NCI-H2171 treated with DMSO at 0.1 percent for 48 hours (cell line): Measurements from ENCODE around the gene ZNF670.
"Not testable (repeated sequence)": the region's sequence is repeated elsewhere in the genome, so short reads cannot be mapped to it uniquely, and the experiment has no call there.

ENCODE experiments used
- DNase-seq: peaks from one replicate; lab custom pipeline; 2025; lab: John Stamatoyannopoulos, UW

ZNF670 gene

DNA sequence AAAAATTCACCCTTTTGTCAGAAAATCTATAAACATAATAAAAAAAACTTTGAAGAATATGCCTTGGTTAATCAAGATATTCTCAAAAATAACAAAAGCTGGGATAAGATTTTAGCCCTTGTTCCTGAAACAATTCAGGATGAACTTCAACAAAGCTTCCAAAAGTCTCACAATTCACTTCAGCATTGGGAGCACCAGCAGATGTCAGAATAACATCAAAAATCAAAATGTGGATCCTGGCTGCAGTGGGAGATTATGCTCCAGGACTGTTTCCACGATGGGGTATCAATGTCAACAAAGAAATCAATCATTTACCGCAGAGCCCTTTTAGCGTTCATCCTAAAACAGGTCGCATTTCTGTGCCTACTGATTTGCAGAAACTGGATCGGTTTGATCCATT is 35.2 kb downstream of the ZNF670 start:
- no peak for DNase-seq

DNA sequence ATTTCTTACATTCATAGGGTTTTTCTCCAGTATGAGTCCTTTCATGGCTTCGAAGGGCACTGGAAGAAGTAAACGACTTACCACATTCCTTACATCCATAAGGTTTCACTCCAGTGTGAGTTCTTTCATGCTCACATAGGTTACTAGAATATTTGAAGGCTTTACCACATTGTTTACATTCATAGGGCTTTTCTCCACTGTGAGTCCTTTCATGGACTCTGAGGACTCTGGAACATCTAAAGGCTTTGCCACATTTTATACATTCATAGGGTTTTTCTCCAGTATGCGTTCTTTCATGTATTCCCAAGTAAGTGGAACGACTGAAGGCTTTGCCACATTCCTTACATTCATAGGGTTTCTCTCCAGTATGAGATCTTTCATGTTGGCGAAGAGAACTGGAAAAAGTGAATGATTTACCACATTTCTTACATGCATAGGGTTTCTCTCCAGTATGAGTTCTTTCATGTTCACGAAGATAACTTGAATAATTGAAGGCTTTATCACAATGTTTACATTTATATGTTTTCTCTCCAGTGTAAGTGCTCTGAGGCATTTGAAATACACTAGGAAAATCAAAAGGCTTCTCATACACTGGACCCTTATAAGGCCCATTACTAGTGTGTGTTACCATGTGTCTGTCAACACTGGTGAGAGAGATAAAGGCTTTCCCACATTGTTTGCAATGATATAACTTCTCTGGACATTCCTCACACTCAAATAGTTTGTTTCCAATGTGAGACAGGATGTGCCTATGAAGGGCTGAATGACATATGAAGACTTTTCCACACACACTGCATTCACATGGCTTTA is 40.9 kb downstream of the ZNF670 start:
- DNase-seq, result no peak

DNA sequence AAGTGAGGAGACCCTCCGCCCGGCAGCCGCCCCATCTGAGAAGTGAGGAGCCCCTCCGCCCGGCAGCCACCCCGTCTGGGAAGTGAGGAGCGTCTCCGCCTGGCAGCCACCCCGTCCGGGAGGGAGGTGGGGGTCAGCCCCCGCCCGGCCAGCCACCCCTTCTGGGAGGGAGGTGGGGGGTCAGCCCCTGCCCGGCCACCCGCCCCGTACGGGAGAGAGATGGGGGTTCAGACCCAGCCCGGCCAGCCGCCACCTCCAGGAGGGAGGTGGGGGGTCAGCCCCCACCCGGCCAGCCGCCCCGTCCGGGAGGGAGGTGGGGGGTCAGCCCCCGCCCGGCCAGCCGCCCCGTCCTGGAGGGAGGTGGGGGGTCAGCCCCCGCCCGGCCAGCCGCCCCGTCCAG is 46.3 kb downstream of the ZNF670 start:
- DNase-seq, result not testable (repeated sequence)
